Activated naive CD4-positive, alpha-beta T cell treated with anti-CD3 and anti-CD28 coated beads, Interleukin-2, amount 50 U/mL, for 24 hours (primary cell): ENCODE measurements around the gene KYNU.
"Not testable (repeated sequence)": the region's sequence is repeated elsewhere in the genome, so short reads cannot be mapped to it uniquely, and the experiment has no call there.

ENCODE experiments used
- H3K27ac Mint-ChIP-seq: one replicate; pipeline ENCODE4 v1.8.0; 2021; ENCODE audit warnings: mild to moderate bottlenecking, mixed read lengths
- H3K27me3 Mint-ChIP-seq: one replicate; pipeline ENCODE4 v1.8.0; 2021; ENCODE audit warnings: mixed read lengths
- H3K36me3 Mint-ChIP-seq: one replicate; pipeline ENCODE4 v1.8.0; 2021; ENCODE audit warnings: mixed read lengths
- H3K4me1 Mint-ChIP-seq: one replicate; pipeline ENCODE4 v1.8.0; 2021; ENCODE audit warnings: mixed read lengths
- H3K4me3 Mint-ChIP-seq: one replicate; pipeline ENCODE4 v1.8.0; 2021; ENCODE audit warnings: mild to moderate bottlenecking, mixed read lengths
- H3K9me3 Mint-ChIP-seq: one replicate; pipeline ENCODE4 v1.8.0; 2021; ENCODE audit warnings: mixed read lengths

Gene KYNU

GRCh38 chr2:142989273-142990204 lies 112.1 kb downstream of the KYNU start:
- Mint-ChIP-seq H3K27ac (no peak overlapping the region), H3K4me3 (no peak overlapping the region), H3K4me1 (no peaks in the 10 kb centered on the region), H3K27me3 (peaks cover 3% of the 10 kb centered on the region), H3K9me3 (no peaks in the 10 kb centered on the region), H3K36me3 (no peaks in the 10 kb centered on the region)

- Mint-ChIP-seq H3K36me3 (no peaks in the 10 kb centered on the region), H3K27ac (no peak overlapping the region), H3K4me3 (no peak overlapping the region), H3K4me1 (no peaks in the 10 kb centered on the region), H3K9me3 (no peaks in the 10 kb centered on the region), H3K27me3 (peaks cover 3% of the 10 kb centered on the region)
Measured at GRCh38 chr2:142991295-142991694, 113.8 kb downstream of the KYNU start.

- H3K9me3 Mint-ChIP-seq = no peaks in the 10 kb centered on the region
Measured at GRCh38 chr2:142992840-142993239, 115.4 kb downstream of the KYNU start.

GRCh38 chr2:142993771-142994170 lies 116.3 kb downstream of the KYNU start:
- H3K27me3 Mint-ChIP-seq = peaks cover 8% of the 10 kb centered on the region
- H3K36me3 Mint-ChIP-seq = no peaks in the 10 kb centered on the region
- H3K9me3 Mint-ChIP-seq = no peaks in the 10 kb centered on the region
- no peaks in the 10 kb centered on the region for H3K4me1 Mint-ChIP-seq
- H3K27ac Mint-ChIP-seq = no peak overlapping the region
- H3K4me3 Mint-ChIP-seq = no peak overlapping the region

More at GRCh38 chr2:142992840-142993239, 115.4 kb downstream of the KYNU start:
- Mint-ChIP-seq H3K27ac (no peak overlapping the region), H3K27me3 (peaks cover 5% of the 10 kb centered on the region), H3K36me3 (no peaks in the 10 kb centered on the region), H3K4me3 (no peak overlapping the region), H3K4me1 (no peaks in the 10 kb centered on the region)

- Mint-ChIP-seq H3K4me3 (no peak overlapping the region), H3K27ac (no peak overlapping the region), H3K4me1 (no peaks in the 10 kb centered on the region), H3K36me3 (no peaks in the 10 kb centered on the region), H3K27me3 (peaks cover 10% of the 10 kb centered on the region), H3K9me3 (no peaks in the 10 kb centered on the region)
Measured at GRCh38 chr2:142994665-142995064, 117.2 kb downstream of the KYNU start.

GRCh38 chr2:142997231-142997630 lies 119.8 kb downstream of the KYNU start:
- H3K27ac Mint-ChIP-seq = no peak overlapping the region
- H3K4me3 Mint-ChIP-seq = no peak overlapping the region
- no peaks in the 10 kb centered on the region for H3K4me1 Mint-ChIP-seq
- H3K27me3 Mint-ChIP-seq = peaks cover 21% of the 10 kb centered on the region
- H3K36me3 Mint-ChIP-seq = no peaks in the 10 kb centered on the region
- H3K9me3 Mint-ChIP-seq = no peaks in the 10 kb centered on the region

GRCh38 chr2:143000599-143000998 lies 123.1 kb downstream of the KYNU start:
- Mint-ChIP-seq H3K27me3 (peaks cover 20% of the 10 kb centered on the region), H3K4me3 (no peak overlapping the region), H3K9me3 (peaks cover 5% of the 10 kb centered on the region), H3K27ac (no peak overlapping the region), H3K36me3 (no peaks in the 10 kb centered on the region), H3K4me1 (no peaks in the 10 kb centered on the region)

GRCh38 chr2:143001501-143001900 lies 124.0 kb downstream of the KYNU start:
- no peak overlapping the region for H3K4me3 Mint-ChIP-seq
- no peaks in the 10 kb centered on the region for H3K4me1 Mint-ChIP-seq
- no peak overlapping the region for H3K27ac Mint-ChIP-seq
- H3K27me3 Mint-ChIP-seq = peaks cover 20% of the 10 kb centered on the region
- H3K36me3 Mint-ChIP-seq = no peaks in the 10 kb centered on the region
- peaks cover 5% of the 10 kb centered on the region for H3K9me3 Mint-ChIP-seq

- H3K27ac Mint-ChIP-seq = no peak overlapping the region
- no peak overlapping the region for H3K4me3 Mint-ChIP-seq
- no peaks in the 10 kb centered on the region for H3K4me1 Mint-ChIP-seq
- H3K27me3 Mint-ChIP-seq = peaks cover 3% of the 10 kb centered on the region
- H3K9me3 Mint-ChIP-seq = peaks cover 5% of the 10 kb centered on the region
- no peaks in the 10 kb centered on the region for H3K36me3 Mint-ChIP-seq
Measured at GRCh38 chr2:143015656-143016055, 138.2 kb downstream of the KYNU start.

GRCh38 chr2:143026411-143027054 lies 149.1 kb downstream of the KYNU start:
- Mint-ChIP-seq H3K4me1 (peaks cover 3% of the 10 kb centered on the region), H3K27ac (no peak overlapping the region), H3K9me3 (no peaks in the 10 kb centered on the region), H3K27me3 (peaks cover 16% of the 10 kb centered on the region), H3K36me3 (no peaks in the 10 kb centered on the region), H3K4me3 (no peak overlapping the region)

GRCh38 chr2:143029141-143029540 lies 151.7 kb downstream of the KYNU start:
- H3K4me1 Mint-ChIP-seq = peaks cover 3% of the 10 kb centered on the region
- no peak overlapping the region for H3K27ac Mint-ChIP-seq
- H3K27me3 Mint-ChIP-seq = peaks cover 11% of the 10 kb centered on the region
- H3K9me3 Mint-ChIP-seq = no peaks in the 10 kb centered on the region
- no peak overlapping the region for H3K4me3 Mint-ChIP-seq
- H3K36me3 Mint-ChIP-seq = no peaks in the 10 kb centered on the region

GRCh38 chr2:143030127-143030526 lies 152.7 kb downstream of the KYNU start:
- peaks cover 3% of the 10 kb centered on the region for H3K4me1 Mint-ChIP-seq
- no peaks in the 10 kb centered on the region for H3K36me3 Mint-ChIP-seq
- H3K27ac Mint-ChIP-seq = no peak overlapping the region
- no peaks in the 10 kb centered on the region for H3K9me3 Mint-ChIP-seq
- peaks cover 6% of the 10 kb centered on the region for H3K27me3 Mint-ChIP-seq
- H3K4me3 Mint-ChIP-seq = no peak overlapping the region

- Mint-ChIP-seq H3K4me3 (no peak overlapping the region), H3K27me3 (no peaks in the 10 kb centered on the region), H3K4me1 (peaks cover 3% of the 10 kb centered on the region), H3K36me3 (no peaks in the 10 kb centered on the region), H3K27ac (no peak overlapping the region), H3K9me3 (no peaks in the 10 kb centered on the region)
Measured at GRCh38 chr2:143034292-143035074, 157.0 kb downstream of the KYNU start.

GRCh38 chr2:143051465-143051864 lies 174.0 kb downstream of the KYNU start:
- H3K4me1 Mint-ChIP-seq = no peaks in the 10 kb centered on the region
- H3K36me3 Mint-ChIP-seq = no peaks in the 10 kb centered on the region
- no peaks in the 10 kb centered on the region for H3K9me3 Mint-ChIP-seq
- no peaks in the 10 kb centered on the region for H3K27me3 Mint-ChIP-seq
- H3K27ac Mint-ChIP-seq = no peak overlapping the region
- no peak overlapping the region for H3K4me3 Mint-ChIP-seq

GRCh38 chr2:143053437-143053836 lies 176.0 kb downstream of the KYNU start:
- H3K36me3 Mint-ChIP-seq, H3K27me3 Mint-ChIP-seq, H3K4me3 Mint-ChIP-seq, H3K27ac Mint-ChIP-seq, H3K9me3 Mint-ChIP-seq, H3K4me1 Mint-ChIP-seq: not testable (repeated sequence)

GRCh38 chr2:143056550-143056949 lies 179.1 kb downstream of the KYNU start:
- Mint-ChIP-seq H3K4me3 (no peak overlapping the region), H3K27me3 (peaks cover 2% of the 10 kb centered on the region), H3K36me3 (no peaks in the 10 kb centered on the region), H3K27ac (no peak overlapping the region), H3K9me3 (no peaks in the 10 kb centered on the region), H3K4me1 (no peaks in the 10 kb centered on the region)
